ENCODE results near the gene ACOX1. TPM values are rescaled to one million over a fixed set of nuclear protein-coding genes. Genes with fewer than 3 reads are reported as not detected.
A peak's percentile ranks its signal among the peaks of the same experiment; 100 is the strongest.

The ACOX1 gene
- total and polyA plus RNA-seq, 8 donors, result 25.6 to 81.0 (median 31.9) TPM

DNA sequence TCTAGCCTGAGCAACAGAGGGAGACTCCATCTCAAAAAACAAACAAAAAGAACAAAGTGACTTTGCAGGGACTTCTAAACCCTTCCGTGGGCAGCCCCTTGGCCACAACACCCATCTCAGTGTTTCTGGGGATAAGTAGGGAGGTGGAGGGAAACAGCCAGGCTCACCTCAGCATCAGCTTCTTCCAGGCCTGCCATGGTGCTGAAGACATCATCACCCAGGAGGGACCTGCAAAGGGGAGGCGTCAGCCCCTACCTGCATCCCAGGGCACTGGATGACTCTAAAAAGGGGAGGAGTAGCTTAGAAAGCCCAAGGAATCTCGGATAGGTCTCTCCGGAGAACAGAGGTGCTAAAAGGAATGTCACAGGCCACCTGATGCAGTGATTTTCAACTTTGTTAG, 47.9 kb downstream of the ACOX1 start:
- TF ChIP-seq CTCF (IDR thresholded peaks at IDR 0.05), result no peak
- intact Hi-C loops (cut with DNase I), result no loop called here

DNA sequence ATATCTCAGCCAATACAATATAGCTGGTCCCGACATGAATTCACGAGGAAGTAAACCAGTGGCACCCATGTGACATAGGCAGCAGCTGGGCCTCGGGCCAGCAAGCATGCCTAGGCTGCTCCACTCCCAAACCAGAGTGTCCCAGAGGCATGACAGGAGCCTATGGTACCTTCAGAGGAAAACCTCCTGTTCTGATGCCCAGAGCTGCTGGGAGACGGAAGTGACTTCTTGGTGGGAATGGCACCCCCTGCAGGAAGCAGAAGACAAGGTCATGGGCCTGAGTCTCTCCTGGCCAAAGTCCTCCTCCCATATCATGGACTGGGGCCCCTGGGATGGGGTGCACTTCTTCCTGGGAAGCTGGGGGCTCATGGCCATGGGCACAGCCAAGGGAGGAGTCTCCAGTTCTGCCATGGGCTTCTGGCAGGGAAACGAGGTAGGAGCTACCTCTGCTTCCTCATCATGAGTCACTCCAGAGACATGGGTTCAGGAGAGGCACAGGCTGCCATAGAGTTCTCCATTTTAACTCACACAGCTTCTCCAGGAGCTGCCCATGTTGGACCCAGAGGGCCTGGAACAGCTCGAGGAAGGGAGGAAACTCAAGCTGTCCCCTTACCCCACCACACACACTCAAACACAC, 51.6 kb downstream of the ACOX1 start:
- no peaks in the 10 kb centered on the region for H3K27me3 ChIP-seq
- H3K9me3 ChIP-seq, result no peaks in the 10 kb centered on the region
- intact Hi-C loops (cut with DNase I), result no loop called here
- ATAC-seq (peak; percentile 86), DNase-seq (peak in 2 of 4 donors; percentile 30 to 74)
- H3K36me3 ChIP-seq, result no peaks in the 10 kb centered on the region
- H3K27ac ChIP-seq, result no peak overlapping the region
- peak; percentile 30 to 50 for TF ChIP-seq CTCF (IDR thresholded peaks at IDR 0.05)
- peaks cover 0 to 4% of the 10 kb centered on the region in 2 donors for H3K4me1 ChIP-seq
- no peak overlapping the region for H3K4me3 ChIP-seq

More for the DNA sequence above, 47.9 kb downstream of the ACOX1 start:
- H3K4me1 ChIP-seq, result peaks cover 0 to 4% of the 10 kb centered on the region in 2 donors
- ATAC-seq, result no peak
- no peaks in the 10 kb centered on the region for H3K9me3 ChIP-seq
- peak in 1 of 4 donors; percentile 17 for DNase-seq
- H3K36me3 ChIP-seq, result no peaks in the 10 kb centered on the region
- no peaks in the 10 kb centered on the region for H3K27me3 ChIP-seq
- H3K4me3 ChIP-seq, result no peak overlapping the region
- no peak overlapping the region for H3K27ac ChIP-seq

GRCh38 chr17:75926456-75926855, 52.5 kb downstream of the ACOX1 start:
- no peak for ATAC-seq
- no peak for DNase-seq
- Histone ChIP-seq H3K4me3 (no peak overlapping the region), H3K9me3 (no peaks in the 10 kb centered on the region), H3K36me3 (no peaks in the 10 kb centered on the region), H3K27me3 (no peaks in the 10 kb centered on the region), H3K4me1 (peaks cover 0 to 4% of the 10 kb centered on the region in 2 donors), H3K27ac (no peak overlapping the region)
- TF ChIP-seq CTCF (IDR thresholded peaks at IDR 0.05), result no peak
- intact Hi-C loops (cut with DNase I), result no loop called here

DNA sequence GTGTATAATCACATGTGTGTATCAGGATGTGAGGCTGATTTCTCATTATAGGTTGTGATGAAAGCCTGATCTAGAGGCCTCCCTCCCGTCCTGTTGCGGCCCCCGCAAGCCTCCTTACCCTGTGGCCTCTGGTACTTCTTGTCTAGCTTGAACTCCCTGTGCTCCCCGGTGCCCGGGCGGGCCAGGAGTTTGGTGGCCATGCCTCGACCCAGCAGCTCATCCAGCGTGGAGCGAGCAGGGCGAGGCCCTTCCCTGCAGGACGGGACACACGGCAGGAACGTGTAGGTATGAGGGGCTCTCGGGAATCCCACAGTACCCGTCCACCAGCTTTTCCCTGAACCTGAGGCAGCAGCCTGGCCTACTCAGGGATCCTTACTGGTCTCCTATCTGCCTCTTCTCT, 53.1 kb downstream of the ACOX1 start:
- Histone ChIP-seq H3K4me1 (peaks cover 0 to 4% of the 10 kb centered on the region in 2 donors), H3K27me3 (no peaks in the 10 kb centered on the region), H3K27ac (no peak overlapping the region), H3K36me3 (no peaks in the 10 kb centered on the region), H3K4me3 (no peak overlapping the region), H3K9me3 (no peaks in the 10 kb centered on the region)
- intact Hi-C loops (cut with DNase I), result no loop called here
- ATAC-seq, result no peak
- peak in 1 of 4 donors; percentile 67 for DNase-seq
- TF ChIP-seq CTCF (IDR thresholded peaks at IDR 0.05), result no peak

GRCh38 chr17:75925103-75925502, 53.9 kb downstream of the ACOX1 start:
- intact Hi-C loops (cut with DNase I), result no loop called here
- H3K4me3 ChIP-seq, result no peak overlapping the region
- H3K36me3 ChIP-seq, result no peaks in the 10 kb centered on the region
- peak in 1 of 4 donors; percentile 35 for DNase-seq
- H3K27me3 ChIP-seq, result no peaks in the 10 kb centered on the region
- ATAC-seq, result no peak
- peaks cover 0 to 4% of the 10 kb centered on the region in 2 donors for H3K4me1 ChIP-seq
- no peaks in the 10 kb centered on the region for H3K9me3 ChIP-seq
- TF ChIP-seq CTCF (IDR thresholded peaks at IDR 0.05), result no peak
- H3K27ac ChIP-seq, result no peak overlapping the region

Measured in left lung (tissue), 10 donors.